Measurements from ENCODE around the gene CHRNE.

Gene CHRNE

GRCh38 chr17:4903051-4903818, at the start of gene CHRNE:
Gene CHRNE, minus strand, starts transcription at chr17:4903098. Its CDS starts 35 bp downstream, at chr17:4903063.
- Histone ChIP-seq H3K4me3 (peak within 1 kb of the TSS in 2 of 7 experiments; percentile 18 to 42), H3K27ac (peak within 1 kb of the TSS in 17 of 21 experiments; percentile 10 to 77 (median 51))

DNA sequence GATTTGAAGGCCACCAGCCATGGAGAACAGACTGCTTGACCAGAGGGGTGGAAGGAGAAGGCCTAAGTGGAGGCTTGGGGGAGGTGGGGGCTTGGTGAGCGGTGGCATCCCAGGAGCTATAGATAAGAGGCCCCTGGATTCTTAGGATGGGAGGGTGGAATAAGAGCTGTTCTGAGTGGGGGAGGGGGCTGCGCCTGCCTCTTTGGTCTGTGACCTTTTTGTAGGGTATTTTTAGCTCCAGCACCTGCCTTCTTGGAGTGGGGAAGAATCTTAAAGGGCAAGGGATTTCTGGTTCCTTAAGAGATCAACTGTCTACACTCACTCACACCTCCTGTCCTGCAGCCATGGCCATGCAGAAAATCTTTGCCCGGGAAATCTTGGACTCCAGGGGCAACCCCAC, 48.6 kb upstream of the CHRNE start:
- Histone ChIP-seq H3K27ac (no peak overlapping the region), H3K4me3 (no peak overlapping the region)

DNA sequence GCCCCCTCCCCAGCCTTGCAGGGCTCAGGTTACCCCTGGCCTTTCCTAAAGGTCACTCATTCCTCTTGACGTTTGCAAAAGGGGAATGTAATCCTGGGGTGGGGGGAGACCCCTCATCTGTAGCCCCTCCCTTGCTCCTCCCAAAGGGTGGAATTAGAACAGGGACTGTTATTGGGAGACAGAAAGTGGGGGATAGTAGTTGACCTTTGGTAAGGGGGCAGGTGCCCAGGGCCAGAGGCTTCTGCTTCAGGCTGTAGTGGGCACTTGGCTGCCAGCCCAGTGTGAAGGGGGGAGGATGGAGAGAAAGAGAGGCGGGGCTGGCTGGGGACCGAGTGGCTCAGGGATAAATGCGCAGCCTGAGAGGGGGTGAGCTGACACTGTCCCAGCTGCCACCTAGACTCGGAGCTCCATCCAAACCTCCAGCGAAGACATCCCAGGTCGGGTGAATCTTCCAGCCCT, 47.9 kb upstream of the CHRNE start, which contains the start of gene ENO3:
Gene ENO3, plus strand, starts transcription at position 374 of the 459 bp plus-strand sequence. CDS start 711 bp downstream, outside the sequence.
- Histone ChIP-seq H3K27ac (peak within 1 kb of the TSS; percentile 78 to 100 (median 99)), H3K4me3 (peak within 1 kb of the TSS; percentile 91 to 100 (median 99))

- peak overlapping the region; percentile 91 to 100 (median 99) for H3K4me3 ChIP-seq
Measured at GRCh38 chr17:4950075-4950745, 47.3 kb upstream of the CHRNE start.

DNA sequence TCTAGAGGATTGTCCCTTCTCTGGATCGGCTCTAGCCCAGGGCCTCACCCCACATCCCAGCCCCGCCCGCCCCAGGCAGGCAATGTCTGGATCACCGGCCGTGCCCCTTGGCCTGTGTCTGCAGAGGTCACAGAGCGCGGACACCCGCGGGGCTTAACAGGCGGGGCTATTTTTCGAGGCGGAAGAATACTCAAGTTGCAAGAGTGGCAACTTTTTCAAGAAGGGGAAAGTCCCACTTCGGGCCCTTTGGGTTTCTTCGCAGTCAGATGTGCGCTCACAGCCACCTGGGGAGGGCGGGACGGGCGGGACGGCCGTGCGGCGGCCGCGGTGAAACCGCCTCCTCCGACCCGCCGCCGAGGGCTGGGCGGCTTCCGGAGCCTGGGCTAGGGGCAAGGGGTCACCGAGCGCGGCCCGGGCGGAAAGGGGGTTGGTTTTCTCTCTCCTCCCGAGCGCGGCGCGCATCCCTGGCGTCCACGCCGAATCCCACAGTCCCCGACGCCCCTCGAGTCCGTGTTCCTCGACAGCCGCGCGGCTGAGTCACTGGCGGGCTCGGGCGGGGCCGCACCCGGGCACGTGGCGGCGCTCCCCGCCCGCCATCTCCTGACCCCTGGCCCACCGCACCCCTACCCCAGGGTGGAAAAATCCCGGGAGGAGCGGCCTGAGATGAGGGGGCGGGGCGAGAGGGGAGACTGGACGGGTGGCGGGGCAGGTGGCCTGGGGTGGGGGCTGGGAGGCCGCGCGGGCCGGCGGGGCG, 46.6 kb upstream of the CHRNE start:
- Histone ChIP-seq H3K27ac (peak overlapping the region; percentile 78 to 100 (median 99)), H3K4me3 (peak overlapping the region; percentile 91 to 100 (median 99))

More at GRCh38 chr17:4950075-4950745, 47.3 kb upstream of the CHRNE start:
- H3K27ac ChIP-seq: peak overlapping the region; percentile 78 to 100 (median 99)

- Histone ChIP-seq H3K27ac (peak overlapping the region; percentile 78 to 100 (median 99)), H3K4me3 (peak overlapping the region; percentile 91 to 100 (median 99))
Measured at GRCh38 chr17:4948931-4949320, 46.0 kb upstream of the CHRNE start.

DNA sequence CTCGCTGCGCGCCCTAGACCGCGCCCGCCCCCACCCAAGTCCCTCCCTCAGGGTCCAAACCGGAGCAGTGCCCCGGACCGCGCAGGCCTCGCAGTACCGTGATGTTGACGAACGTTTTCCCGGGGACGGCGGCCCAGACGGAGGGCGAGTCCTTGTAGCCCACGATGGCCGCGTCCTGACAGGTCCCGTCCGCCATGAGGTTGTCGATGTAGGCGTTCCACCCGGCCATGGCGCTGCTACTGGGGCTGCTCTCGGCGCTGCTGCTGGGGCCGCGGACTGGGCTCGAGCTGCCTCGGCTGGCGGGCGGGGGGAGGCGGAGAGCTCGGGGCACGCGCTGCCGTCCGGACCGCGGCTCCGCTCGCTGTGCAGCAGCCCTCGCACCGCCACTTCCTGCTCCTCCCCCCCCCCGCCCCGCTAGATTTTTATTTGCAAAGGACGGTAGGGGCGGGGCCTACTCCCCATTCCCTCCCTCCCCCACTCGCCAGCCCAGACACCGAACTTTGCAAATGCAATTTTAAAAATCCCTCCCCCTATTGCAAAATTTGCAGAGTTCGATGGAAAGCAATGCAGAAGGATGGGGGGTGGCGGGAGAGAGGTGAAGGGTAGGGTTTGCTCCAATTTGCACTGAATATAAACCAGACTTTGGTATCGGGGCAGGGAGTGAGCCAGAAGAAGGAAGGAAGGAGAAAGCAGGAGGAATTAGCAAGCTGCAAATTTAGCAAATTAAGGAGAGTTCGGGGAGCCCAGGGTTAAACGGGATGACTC, 45.5 kb upstream of the CHRNE start, which contains the start of gene PFN1:
Gene PFN1, minus strand, starts transcription at position 365 of the 765 bp plus-strand sequence. Its CDS starts 136 bp downstream, at position 229.
- Histone ChIP-seq H3K4me3 (peak within 1 kb of the TSS; percentile 91 to 100 (median 99)), H3K27ac (peak within 1 kb of the TSS; percentile 83 to 100 (median 99))

GRCh38 chr17:4947411-4948165, 44.7 kb upstream of the CHRNE start:
- peak overlapping the region; percentile 91 to 100 (median 99) for H3K4me3 ChIP-seq
- peak overlapping the region; percentile 83 to 100 (median 99) for H3K27ac ChIP-seq

- peak overlapping the region; percentile 83 to 100 (median 99) for H3K27ac ChIP-seq
Measured at GRCh38 chr17:4947010-4947410, 44.1 kb upstream of the CHRNE start.

GRCh38 chr17:4946312-4946976, 43.5 kb upstream of the CHRNE start:
- Histone ChIP-seq H3K27ac (peak overlapping the region in 19 of 21 experiments; percentile 90 to 100 (median 99)), H3K4me3 (peak overlapping the region; percentile 91 to 100 (median 99))

More at GRCh38 chr17:4947010-4947410, 44.1 kb upstream of the CHRNE start:
- H3K4me3 ChIP-seq: peak overlapping the region; percentile 91 to 100 (median 99)

DNA sequence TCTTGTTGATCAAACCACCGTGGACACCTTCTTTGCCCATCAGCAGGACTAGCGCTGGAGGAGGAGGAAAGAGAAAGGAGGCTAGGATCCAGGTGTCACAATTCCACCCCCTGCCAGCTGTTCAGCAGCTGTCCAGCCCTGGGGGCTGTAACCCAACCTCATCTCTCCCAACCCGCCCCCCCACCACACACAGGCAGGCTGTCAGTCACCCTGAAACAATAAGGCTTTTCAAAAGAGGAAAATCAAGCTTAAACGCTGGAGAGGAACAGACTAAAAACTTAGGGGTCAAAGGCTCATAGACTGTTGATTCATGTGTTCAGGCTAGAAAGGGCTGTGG, 43.0 kb upstream of the CHRNE start:
- peak overlapping the region in 20 of 21 experiments; percentile 45 to 100 (median 98) for H3K27ac ChIP-seq
- peak overlapping the region; percentile 91 to 100 (median 99) for H3K4me3 ChIP-seq

DNA sequence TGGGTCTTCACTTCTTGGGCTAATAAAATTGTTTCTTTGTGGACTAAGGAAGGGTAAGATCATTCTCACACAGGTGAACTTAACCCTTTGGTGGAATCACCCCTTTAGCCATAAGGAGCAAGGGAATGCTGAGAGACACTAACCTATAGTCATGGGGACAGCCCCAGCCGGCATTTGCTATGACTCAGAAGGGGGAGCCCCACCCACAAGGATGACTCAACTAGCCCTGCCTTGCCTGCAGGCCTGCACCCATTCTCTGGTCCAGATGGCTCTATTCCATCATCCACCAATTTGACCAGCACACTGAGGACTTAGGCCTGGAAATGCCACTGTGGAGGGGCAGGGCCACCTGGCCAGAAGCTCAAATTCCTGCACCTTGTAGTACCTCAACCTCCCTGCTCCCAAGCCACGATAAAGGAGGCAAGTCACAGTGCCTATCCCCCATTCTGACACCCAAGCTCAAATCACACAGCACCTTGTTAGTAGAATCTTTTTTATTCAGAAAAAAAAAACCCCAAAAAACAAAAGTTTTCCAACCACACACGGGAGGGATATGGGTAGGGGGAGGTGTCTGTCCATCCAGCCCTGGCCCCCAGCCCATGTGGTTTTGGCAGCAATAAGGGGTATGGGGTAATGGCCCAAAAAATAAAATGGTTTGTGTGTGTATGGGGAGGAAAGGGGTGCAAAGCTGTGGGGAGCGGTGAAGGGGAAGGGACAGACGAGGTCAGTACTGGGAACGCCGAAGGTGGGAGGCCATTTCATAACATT, 42.5 kb upstream of the CHRNE start:
- Histone ChIP-seq H3K27ac (peak overlapping the region in 20 of 21 experiments; percentile 45 to 100 (median 98)), H3K4me3 (peak overlapping the region in 6 of 7 experiments; percentile 91 to 100 (median 99))

DNA sequence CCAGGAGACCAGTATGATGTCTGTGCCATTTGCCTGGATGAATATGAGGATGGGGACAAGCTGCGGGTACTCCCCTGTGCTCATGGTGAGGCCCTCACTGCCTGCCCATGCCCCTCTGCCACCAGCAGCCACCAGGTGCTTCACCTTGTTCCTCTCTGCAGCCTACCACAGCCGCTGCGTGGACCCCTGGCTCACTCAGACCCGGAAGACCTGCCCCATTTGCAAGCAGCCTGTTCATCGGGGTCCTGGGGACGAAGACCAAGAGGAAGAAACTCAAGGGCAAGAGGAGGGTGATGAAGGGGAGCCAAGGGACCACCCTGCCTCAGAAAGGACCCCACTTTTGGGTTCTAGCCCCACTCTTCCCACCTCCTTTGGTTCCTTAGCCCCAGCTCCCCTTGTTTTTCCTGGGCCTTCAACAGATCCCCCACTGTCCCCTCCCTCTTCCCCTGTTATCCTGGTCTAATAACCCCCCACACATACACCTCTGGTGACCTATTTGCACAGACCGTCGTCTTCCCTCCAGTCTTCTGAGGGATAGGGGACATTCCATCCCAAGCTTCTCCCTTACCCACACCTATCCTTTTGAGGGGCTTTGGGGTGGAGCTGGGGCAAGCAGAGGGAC, 41.8 kb upstream of the CHRNE start:
- Histone ChIP-seq H3K27ac (peak overlapping the region in 20 of 21 experiments; percentile 7 to 100 (median 98)), H3K4me3 (peak overlapping the region in 5 of 7 experiments; percentile 2 to 100 (median 99))

DNA sequence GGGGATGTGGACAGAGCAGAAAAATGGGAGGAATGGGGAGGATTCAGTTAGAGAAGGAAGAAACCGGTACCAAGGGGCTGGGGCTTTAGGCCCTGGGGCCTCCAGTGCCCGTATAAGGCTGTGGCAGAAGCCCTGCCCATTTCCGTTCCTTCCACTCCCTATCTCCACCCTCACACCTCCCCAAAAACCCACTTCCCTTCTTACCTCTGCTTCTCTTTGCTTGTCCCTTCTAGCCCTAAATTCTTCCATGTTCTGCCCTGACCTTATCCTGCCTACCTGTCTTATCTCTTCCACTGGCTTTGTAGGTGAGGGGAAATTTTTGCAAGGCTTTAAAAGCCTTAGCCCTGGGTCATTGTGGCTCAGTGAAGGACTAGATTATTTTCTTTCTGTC, 41.3 kb upstream of the CHRNE start:
- Histone ChIP-seq H3K4me3 (peak overlapping the region in 3 of 7 experiments; percentile 9 to 100 (median 99)), H3K27ac (peak overlapping the region in 20 of 21 experiments; percentile 7 to 100 (median 98))

GRCh38 chr17:4942760-4943508, 40.0 kb upstream of the CHRNE start:
- H3K4me3 ChIP-seq: no peak overlapping the region
- peak overlapping the region in 11 of 21 experiments; percentile 7 to 100 (median 99) for H3K27ac ChIP-seq

DNA sequence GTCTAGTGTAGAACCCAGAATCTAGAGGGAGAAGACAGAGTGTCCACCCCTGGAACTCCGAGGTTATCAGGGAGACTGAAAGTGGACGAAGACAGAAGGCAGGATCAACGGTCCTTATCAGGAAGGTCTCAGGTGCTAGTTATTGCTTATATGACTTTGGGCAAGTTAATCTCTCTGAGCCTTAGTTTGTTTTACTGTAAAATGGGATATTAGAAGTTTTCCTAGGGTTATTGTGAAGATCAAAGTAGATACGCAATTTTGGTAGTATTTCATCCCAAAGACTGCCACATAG, 38.4 kb upstream of the CHRNE start:
- Histone ChIP-seq H3K4me3 (peak overlapping the region; percentile 42 to 89 (median 77)), H3K27ac (peak overlapping the region in 19 of 21 experiments; percentile 87 to 100 (median 97))

Measured in skin epidermis (tissue), 12 donors.